SK-N-SH (cell line): ENCODE data around the gene NDUFB3. TPM values are rescaled to one million over a fixed set of nuclear protein-coding genes. Genes with fewer than 3 reads are reported as not detected.
A peak's percentile ranks its signal among the peaks of the same experiment; 100 is the strongest.

ENCODE experiments used
- CTCF ChIA-PET: fragments of 300-600, 350-600 bp; formaldehyde crosslinking; extraction: SDS; loops from one replicate; lab custom pipeline; 2021; lab: Yijun Ruan, JAX
- POLR2A ChIA-PET: fragments of 350-600 bp; sonication (Branson Sonifier 250); formaldehyde crosslinking; extraction: SDS; loops from one replicate; lab custom pipeline; 2020; ENCODE audit warnings: antibody characterized with exemption, inconsistent platforms; lab: Yijun Ruan, JAX
- DNase-seq: peaks from one replicate; pipeline ENCODE4 v3.0.0; 2012
- H2AFZ ChIP-seq: fragments of 200-600 bp; sonication (generic); 2 replicates; pipeline ENCODE4 v1.8.1; 2016; ENCODE audit warnings: antibody characterized with exemption, mild to moderate bottlenecking, low read depth
- H3F3A ChIP-seq: fragments of 200-600 bp; sonication (generic); replicated peaks from 2 replicates; pipeline ENCODE3; 2016; ENCODE audit warnings: antibody characterized with exemption, mild to moderate bottlenecking; ENCODE audit not compliant: insufficient read depth
- H3K27ac ChIP-seq, 2 experiments: fragments of 200-500 bp in 1 of 2; fragments of 200-600 bp in 1 of 2; sonication (Bioruptor generic) in 1 of 2; sonication (generic), shearing (Covaris generic) in 1 of 2; 2 replicates each; pipeline versions ENCODE4 v1.5.1 to v1.6.1; 2014 to 2016; ENCODE audit warnings: low read depth in 2 of 2, inconsistent platforms in 1 of 2, low read length in 1 of 2, mild to moderate bottlenecking in 1 of 2, mixed read lengths in 1 of 2
- H3K27me3 ChIP-seq: fragments of 200-600 bp; sonication (generic), shearing (Covaris generic); 2 replicates; pipeline ENCODE4 v1.6.1; 2016; ENCODE audit warnings: mixed run types; ENCODE audit not compliant: insufficient read depth
- H3K36me3 ChIP-seq, 2 experiments: fragments of 200-500 bp in 1 of 2; fragments of 200-600 bp in 1 of 2; sonication (Bioruptor generic) in 1 of 2; sonication (generic) in 1 of 2; replicated peaks in 1 of 2; 2 replicates each; pipeline versions ENCODE3 to v1.5.1; 2014 to 2016; ENCODE audit warnings: low read length in 1 of 2, mild to moderate bottlenecking in 1 of 2; ENCODE audit not compliant: insufficient read depth in 2 of 2, control insufficient read depth in 1 of 2
- H3K4me1 ChIP-seq, 2 experiments: fragments of 200-500 bp in 1 of 2; fragments of 200-600 bp in 1 of 2; sonication (Bioruptor generic) in 1 of 2; sonication (generic), shearing (Covaris generic) in 1 of 2; 2 replicates each; pipeline versions ENCODE4 v1.5.1 to v1.6.1; 2014 to 2016; ENCODE audit warnings: low read depth in 1 of 2, low read length in 1 of 2, mixed run types in 1 of 2; ENCODE audit not compliant: insufficient read depth in 2 of 2, control insufficient read depth in 1 of 2
- H3K4me2 ChIP-seq: fragments of 200-600 bp; sonication (generic), shearing (Covaris generic); 2 replicates; pipeline ENCODE4 v1.6.1; 2017; ENCODE audit warnings: mixed run types
- H3K4me3 ChIP-seq, 2 experiments: fragments of 200-500 bp in 1 of 2; fragments of 200-600 bp in 1 of 2; sonication (Bioruptor generic) in 1 of 2; sonication (generic), shearing (Covaris generic) in 1 of 2; 2 replicates each; pipeline versions ENCODE4 v1.5.1 to v1.8.1; 2014 to 2016; ENCODE audit warnings: low read depth in 2 of 2, inconsistent platforms in 1 of 2, low read length in 1 of 2, mild to moderate bottlenecking in 1 of 2, mixed read lengths in 1 of 2, moderate library complexity in 1 of 2
- H3K79me2 ChIP-seq: fragments of 200-600 bp; sonication (generic); 2 replicates; pipeline ENCODE4 v1.8.1; 2017; ENCODE audit warnings: mild to moderate bottlenecking; ENCODE audit not compliant: insufficient read depth
- H3K9ac ChIP-seq: fragments of 200-600 bp; sonication (generic); 2 replicates; pipeline ENCODE4 v1.6.1; 2017; ENCODE audit warnings: mixed run types
- H3K9me2 ChIP-seq: fragments of 200-600 bp; sonication (generic); 2 replicates; pipeline ENCODE4 v1.6.1; 2017; ENCODE audit warnings: mixed run types
- H3K9me3 ChIP-seq: fragments of 200-600 bp; sonication (generic); 2 replicates; pipeline ENCODE4 v1.6.1; 2017; ENCODE audit warnings: mixed run types, mild to moderate bottlenecking, moderate library complexity
- H4K20me1 ChIP-seq: fragments of 200-600 bp; sonication (generic); 2 replicates; pipeline ENCODE4 v1.6.1; 2017; ENCODE audit warnings: mild to moderate bottlenecking, mixed run types; ENCODE audit not compliant: insufficient read depth
- CHD2 ChIP-seq: fragments of 150-350 bp; IDR thresholded peaks from 2 replicates; pipeline ENCODE4 v1.6.1; 2018; ENCODE audit warnings: low read length; ENCODE audit not compliant: partially characterized antibody
- ELF1 ChIP-seq: IDR thresholded peaks from 2 replicates; pipeline ENCODE4 v1.4.0; 2012
- FOSL2 ChIP-seq: IDR thresholded peaks from 2 replicates; pipeline ENCODE4 v1.4.0; 2012; ENCODE audit warnings: low read depth, mild to moderate bottlenecking, moderate library complexity, borderline replicate concordance
- FOXJ3 ChIP-seq: sonication (generic); formaldehyde crosslinking; IDR thresholded peaks from 2 replicates; pipeline ENCODE4 v1.5.1; 2020; ENCODE audit warnings: mild to moderate bottlenecking, missing genetic modification reagents
- FOXM1 ChIP-seq: IDR thresholded peaks from 2 replicates; pipeline ENCODE4 v1.4.0; 2012; ENCODE audit warnings: low read depth, mild to moderate bottlenecking
- GABPA ChIP-seq: IDR thresholded peaks from 2 replicates; pipeline ENCODE4 v1.4.0; 2012; ENCODE audit warnings: low read depth, mild to moderate bottlenecking
- GATA2 ChIP-seq: sonication (generic); formaldehyde crosslinking; IDR thresholded peaks from 2 replicates; pipeline ENCODE4 v1.5.0; 2020; ENCODE audit warnings: mild to moderate bottlenecking, missing genetic modification reagents
- JUND ChIP-seq: IDR thresholded peaks from 2 replicates; pipeline ENCODE4 v1.4.0; 2012
- MEF2A ChIP-seq: IDR thresholded peaks from 2 replicates; pipeline ENCODE4 v1.4.0; 2012; ENCODE audit warnings: low read depth, borderline replicate concordance
- MXI1 ChIP-seq: IDR thresholded peaks from 2 replicates; pipeline ENCODE4 v1.6.1; 2012; ENCODE audit warnings: mild to moderate bottlenecking, low read depth, low read length, improper control_type of control experiment
- NFIC ChIP-seq: IDR thresholded peaks from 2 replicates; pipeline ENCODE4 v1.4.0; 2012; ENCODE audit warnings: borderline replicate concordance
- NRF1 ChIP-seq: IDR thresholded peaks from 2 replicates; pipeline ENCODE4 v1.6.1; 2012; ENCODE audit warnings: low read depth, mild to moderate bottlenecking, low read length
- POLR2AphosphoS5 ChIP-seq: IDR thresholded peaks from 2 replicates; pipeline ENCODE4 v1.6.1; 2012; ENCODE audit warnings: low read depth, low read length
- RAD21 ChIP-seq: IDR thresholded peaks from 2 replicates; pipeline ENCODE4 v1.6.1; 2012; ENCODE audit warnings: mild to moderate bottlenecking, low read length
- RFX5 ChIP-seq: IDR thresholded peaks from 2 replicates; pipeline ENCODE4 v1.6.1; 2012; ENCODE audit warnings: mild to moderate bottlenecking, improper control_type of control experiment, low read length
- RXRA ChIP-seq: IDR thresholded peaks from 2 replicates; pipeline ENCODE4 v1.4.0; 2012; ENCODE audit warnings: low read depth, mild to moderate bottlenecking, borderline replicate concordance
- SIN3A ChIP-seq: IDR thresholded peaks from 2 replicates; pipeline ENCODE4 v1.6.1; 2012; ENCODE audit warnings: low read depth, mild to moderate bottlenecking, low read length, moderate library complexity, borderline replicate concordance
- SMC3 ChIP-seq: IDR thresholded peaks from 2 replicates; pipeline ENCODE4 v1.6.1; 2012; ENCODE audit warnings: low read depth, low read length, improper control_type of control experiment
- TAF1 ChIP-seq: IDR thresholded peaks from 2 replicates; pipeline ENCODE4 v1.6.1; 2012; ENCODE audit warnings: low read depth, mild to moderate bottlenecking, low read length, moderate library complexity, borderline replicate concordance
- TEAD4 ChIP-seq: IDR thresholded peaks from 2 replicates; pipeline ENCODE4 v1.4.0; 2012; ENCODE audit warnings: mild to moderate bottlenecking, borderline replicate concordance; ENCODE audit not compliant: insufficient read depth
- WGBS: methylation state at CpG from one replicate; pipeline ENCODE4 v1.1.6; 2017; ENCODE audit warnings: low lambda C conversion rate; 5-methylcytosine and 5-hydroxymethylcytosine counted together
- polyA plus RNA-seq, 3 experiments: library from polyadenylated mRNA; depleted of rRNA; stranded (reverse); fragments of >200 nt; gene quantifications; 2 replicates each; pipeline ENCODE4 v1.2.3, GENCODE V29; 2012
- TF ChIP-seq, protein P1 (sequence below): fragments of 200-600 bp; sonication (generic); IDR thresholded peaks from 2 replicates; pipeline ENCODE4 v1.6.1; 2017; ENCODE audit warnings: antibody characterized with exemption, mild to moderate bottlenecking, moderate library complexity
- TF ChIP-seq, protein P2 (sequence below): fragments of 150-350 bp; IDR thresholded peaks from 2 replicates; pipeline ENCODE4 v1.6.1; 2017; ENCODE audit warnings: antibody characterized with exemption, low read length, low read depth, borderline replicate concordance
- TF ChIP-seq, protein P3 (sequence below): fragments of 150-350 bp; IDR thresholded peaks from 2 replicates; pipeline ENCODE4 v1.6.1; 2016; ENCODE audit warnings: mild to moderate bottlenecking, low read depth, low read length
- TF ChIP-seq, protein P4 (sequence below): IDR thresholded peaks from 2 replicates; pipeline ENCODE4 v1.6.1; 2012; ENCODE audit warnings: mild to moderate bottlenecking, low read depth, low read length, moderate library complexity
- TF ChIP-seq, protein P5 (sequence below): IDR thresholded peaks from 2 replicates; pipeline ENCODE4 v1.4.0; 2012; ENCODE audit warnings: low read depth, borderline replicate concordance

NDUFB3 gene
- 55.9 and 73.7 TPM in 2 replicates for polyA plus RNA-seq (2012; rRNA removed)
- polyA plus RNA-seq (2012; cell fraction: cytosol; rRNA removed), result 102 and 168 TPM in 2 replicates
- 7.4 and 21.1 TPM in 2 replicates for polyA plus RNA-seq (2012; cell fraction: nucleus; rRNA removed)

DNA sequence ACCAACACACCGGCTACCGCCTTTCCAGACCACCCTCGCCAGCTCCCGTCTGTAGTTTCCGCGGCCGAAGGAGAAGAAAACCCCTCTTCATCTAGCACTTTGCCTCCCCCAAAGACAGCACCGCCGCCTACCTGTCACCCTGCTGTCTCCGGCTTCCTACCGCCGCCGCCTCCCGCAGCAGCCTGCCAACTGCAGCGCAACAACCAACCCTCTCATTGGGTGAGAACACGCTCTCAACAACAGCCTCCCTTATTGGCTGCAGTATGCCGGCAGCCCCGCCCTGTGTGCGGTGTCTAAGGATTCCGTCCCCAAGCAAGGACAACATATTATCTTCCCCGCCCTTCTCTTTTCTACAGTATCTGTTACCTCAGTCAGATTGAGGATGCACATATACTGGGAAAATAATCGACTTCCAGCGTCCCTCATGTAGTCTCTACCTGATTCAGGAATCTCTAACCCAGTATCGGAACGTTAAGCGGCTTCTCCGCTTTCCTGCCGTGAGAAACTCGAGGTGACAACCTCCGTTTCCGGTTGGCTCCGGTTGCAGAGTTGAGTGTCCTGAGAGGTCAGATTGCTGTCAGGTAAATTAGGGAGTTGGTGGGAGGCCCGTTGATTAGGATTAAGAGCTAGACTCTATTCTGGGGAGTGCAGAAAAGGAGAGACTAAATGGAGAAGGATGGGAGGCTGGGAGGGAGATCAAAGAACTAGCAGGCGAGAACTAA, at the start of gene NDUFB3, which contains the start of gene HYCC2:
Gene NDUFB3 (plus strand): TSS at position 523 of the 722 bp plus-strand sequence. CDS start 6,882 bp downstream, outside the sequence.
Gene HYCC2 (minus strand): TSS at position 193 of the 722 bp plus-strand sequence. CDS start 47,662 bp downstream, outside the sequence.
- H4K20me1 ChIP-seq, result no peaks in the 10 kb centered on the region; the same call in 1 of the 2 replicates
- peak within 1 kb of the TSS; percentile 92 for H3K4me2 ChIP-seq
- DNase-seq, result peak; percentile 97
- ChIA-PET POLR2A (no interaction called here), CTCF (interaction anchor here (0.6 to 5.1 kb wide), 7 partner anchors 88 to 303 kb away, joined by 3 to 58 read pairs (median 17); partner anchors contain the start of gene ORC2)
- peaks cover 0 to 6% of the 10 kb centered on the region in 2 experiments for H3K36me3 ChIP-seq
- H3K9ac ChIP-seq, result peak within 1 kb of the TSS; percentile 96
- peak within 1 kb of the TSS; percentile 86 to 95 for H3K27ac ChIP-seq
- no peaks in the 10 kb centered on the region for H3K9me2 ChIP-seq
- no peaks in the 10 kb centered on the region for H3K9me3 ChIP-seq
- H2AFZ ChIP-seq, result peak within 1 kb of the TSS; percentile 95
- 2% methylated on average over 33 of the region's 34 CpGs for WGBS
- peak within 1 kb of the TSS; percentile 88 to 98 for H3K4me3 ChIP-seq
- peaks cover 3% of the 10 kb centered on the region for H3F3A ChIP-seq
- H3K27me3 ChIP-seq, result no peaks in the 10 kb centered on the region
- peaks cover 97% of the 10 kb centered on the region for H3K79me2 ChIP-seq
- H3K4me1 ChIP-seq, result peaks cover 7 to 12% of the 10 kb centered on the region in 2 experiments; a peak in 3 of 4 replicates
- TF ChIP-seq CHD2 (peak; percentile 62), NRF1 (no peak), GATA2 (CRISPR knock-in tag) (no peak), MXI1 (peak; percentile 95), RAD21 (peak; percentile 29; the same call in 1 of the 2 replicates), GABPA (peak; percentile 98), NFIC (peak; percentile 81), JUND (no peak), ELF1 (peak; percentile 64; the same call in 1 of the 2 replicates), FOSL2 (no peak), MEF2A (no peak), TEAD4 (no peak), POLR2AphosphoS5 (peak; percentile 76), FOXM1 (no peak), SIN3A (peak; percentile 98), FOXJ3 (CRISPR knock-in tag) (peak; percentile 55; the same call in 1 of the 2 replicates), RXRA (no peak), SMC3 (no peak), RFX5 (0 out of 2 replicates have a peak, but pooled peaks have one; percentile 0), TAF1 (peak; percentile 88)
- TF ChIP-seq, protein P1, sequence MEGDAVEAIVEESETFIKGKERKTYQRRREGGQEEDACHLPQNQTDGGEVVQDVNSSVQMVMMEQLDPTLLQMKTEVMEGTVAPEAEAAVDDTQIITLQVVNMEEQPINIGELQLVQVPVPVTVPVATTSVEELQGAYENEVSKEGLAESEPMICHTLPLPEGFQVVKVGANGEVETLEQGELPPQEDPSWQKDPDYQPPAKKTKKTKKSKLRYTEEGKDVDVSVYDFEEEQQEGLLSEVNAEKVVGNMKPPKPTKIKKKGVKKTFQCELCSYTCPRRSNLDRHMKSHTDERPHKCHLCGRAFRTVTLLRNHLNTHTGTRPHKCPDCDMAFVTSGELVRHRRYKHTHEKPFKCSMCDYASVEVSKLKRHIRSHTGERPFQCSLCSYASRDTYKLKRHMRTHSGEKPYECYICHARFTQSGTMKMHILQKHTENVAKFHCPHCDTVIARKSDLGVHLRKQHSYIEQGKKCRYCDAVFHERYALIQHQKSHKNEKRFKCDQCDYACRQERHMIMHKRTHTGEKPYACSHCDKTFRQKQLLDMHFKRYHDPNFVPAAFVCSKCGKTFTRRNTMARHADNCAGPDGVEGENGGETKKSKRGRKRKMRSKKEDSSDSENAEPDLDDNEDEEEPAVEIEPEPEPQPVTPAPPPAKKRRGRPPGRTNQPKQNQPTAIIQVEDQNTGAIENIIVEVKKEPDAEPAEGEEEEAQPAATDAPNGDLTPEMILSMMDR, result peak; percentile 34
- TF ChIP-seq, protein P2, sequence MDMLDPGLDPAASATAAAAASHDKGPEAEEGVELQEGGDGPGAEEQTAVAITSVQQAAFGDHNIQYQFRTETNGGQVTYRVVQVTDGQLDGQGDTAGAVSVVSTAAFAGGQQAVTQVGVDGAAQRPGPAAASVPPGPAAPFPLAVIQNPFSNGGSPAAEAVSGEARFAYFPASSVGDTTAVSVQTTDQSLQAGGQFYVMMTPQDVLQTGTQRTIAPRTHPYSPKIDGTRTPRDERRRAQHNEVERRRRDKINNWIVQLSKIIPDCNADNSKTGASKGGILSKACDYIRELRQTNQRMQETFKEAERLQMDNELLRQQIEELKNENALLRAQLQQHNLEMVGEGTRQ, result no peak
- TF ChIP-seq, protein P3, sequence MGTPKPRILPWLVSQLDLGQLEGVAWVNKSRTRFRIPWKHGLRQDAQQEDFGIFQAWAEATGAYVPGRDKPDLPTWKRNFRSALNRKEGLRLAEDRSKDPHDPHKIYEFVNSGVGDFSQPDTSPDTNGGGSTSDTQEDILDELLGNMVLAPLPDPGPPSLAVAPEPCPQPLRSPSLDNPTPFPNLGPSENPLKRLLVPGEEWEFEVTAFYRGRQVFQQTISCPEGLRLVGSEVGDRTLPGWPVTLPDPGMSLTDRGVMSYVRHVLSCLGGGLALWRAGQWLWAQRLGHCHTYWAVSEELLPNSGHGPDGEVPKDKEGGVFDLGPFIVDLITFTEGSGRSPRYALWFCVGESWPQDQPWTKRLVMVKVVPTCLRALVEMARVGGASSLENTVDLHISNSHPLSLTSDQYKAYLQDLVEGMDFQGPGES, result peak; percentile 69
- TF ChIP-seq, protein P4, sequence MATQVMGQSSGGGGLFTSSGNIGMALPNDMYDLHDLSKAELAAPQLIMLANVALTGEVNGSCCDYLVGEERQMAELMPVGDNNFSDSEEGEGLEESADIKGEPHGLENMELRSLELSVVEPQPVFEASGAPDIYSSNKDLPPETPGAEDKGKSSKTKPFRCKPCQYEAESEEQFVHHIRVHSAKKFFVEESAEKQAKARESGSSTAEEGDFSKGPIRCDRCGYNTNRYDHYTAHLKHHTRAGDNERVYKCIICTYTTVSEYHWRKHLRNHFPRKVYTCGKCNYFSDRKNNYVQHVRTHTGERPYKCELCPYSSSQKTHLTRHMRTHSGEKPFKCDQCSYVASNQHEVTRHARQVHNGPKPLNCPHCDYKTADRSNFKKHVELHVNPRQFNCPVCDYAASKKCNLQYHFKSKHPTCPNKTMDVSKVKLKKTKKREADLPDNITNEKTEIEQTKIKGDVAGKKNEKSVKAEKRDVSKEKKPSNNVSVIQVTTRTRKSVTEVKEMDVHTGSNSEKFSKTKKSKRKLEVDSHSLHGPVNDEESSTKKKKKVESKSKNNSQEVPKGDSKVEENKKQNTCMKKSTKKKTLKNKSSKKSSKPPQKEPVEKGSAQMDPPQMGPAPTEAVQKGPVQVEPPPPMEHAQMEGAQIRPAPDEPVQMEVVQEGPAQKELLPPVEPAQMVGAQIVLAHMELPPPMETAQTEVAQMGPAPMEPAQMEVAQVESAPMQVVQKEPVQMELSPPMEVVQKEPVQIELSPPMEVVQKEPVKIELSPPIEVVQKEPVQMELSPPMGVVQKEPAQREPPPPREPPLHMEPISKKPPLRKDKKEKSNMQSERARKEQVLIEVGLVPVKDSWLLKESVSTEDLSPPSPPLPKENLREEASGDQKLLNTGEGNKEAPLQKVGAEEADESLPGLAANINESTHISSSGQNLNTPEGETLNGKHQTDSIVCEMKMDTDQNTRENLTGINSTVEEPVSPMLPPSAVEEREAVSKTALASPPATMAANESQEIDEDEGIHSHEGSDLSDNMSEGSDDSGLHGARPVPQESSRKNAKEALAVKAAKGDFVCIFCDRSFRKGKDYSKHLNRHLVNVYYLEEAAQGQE, result no peak
- TF ChIP-seq, protein P5, sequence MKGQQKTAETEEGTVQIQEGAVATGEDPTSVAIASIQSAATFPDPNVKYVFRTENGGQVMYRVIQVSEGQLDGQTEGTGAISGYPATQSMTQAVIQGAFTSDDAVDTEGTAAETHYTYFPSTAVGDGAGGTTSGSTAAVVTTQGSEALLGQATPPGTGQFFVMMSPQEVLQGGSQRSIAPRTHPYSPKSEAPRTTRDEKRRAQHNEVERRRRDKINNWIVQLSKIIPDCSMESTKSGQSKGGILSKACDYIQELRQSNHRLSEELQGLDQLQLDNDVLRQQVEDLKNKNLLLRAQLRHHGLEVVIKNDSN, result no peak
